NCI-H526 (cell line): Measurements from ENCODE around the gene PUDP.
A peak's percentile ranks its signal among the peaks of the same experiment; 100 is the strongest.
"Not testable (repeated sequence)": the region's sequence is repeated elsewhere in the genome, so short reads cannot be mapped to it uniquely, and the experiment has no call there.

Experiments
- DNase-seq, 2 experiments: peaks; one replicate each; lab custom pipeline; 2025; lab: John Stamatoyannopoulos, UW

The PUDP gene

GRCh38 chrX:7147978-7148854, at the start of gene PUDP:
PUDP (minus strand) TSS chrX:7148153; CDS start chrX:7148113, 40 bp downstream.
- DNase-seq, result peak; percentile 69 to 93

GRCh38 chrX:7194606-7195005, 46.7 kb upstream of the PUDP start:
- DNase-seq, result peak in 1 of 2 experiments; percentile 10

GRCh38 chrX:7192871-7193270, 44.9 kb upstream of the PUDP start:
- no peak for DNase-seq

GRCh38 chrX:7191681-7192110, 43.7 kb upstream of the PUDP start:
- DNase-seq, result peak in 1 of 2 experiments; percentile 26

GRCh38 chrX:7190157-7190556, 42.2 kb upstream of the PUDP start:
- peak in 1 of 2 experiments; percentile 2 for DNase-seq

- no peak for DNase-seq
Observed at GRCh38 chrX:7188672-7189071, 40.7 kb upstream of the PUDP start.

- DNase-seq, result no peak
Observed at GRCh38 chrX:7184816-7185215, 36.9 kb upstream of the PUDP start.

GRCh38 chrX:7179446-7179845, 31.5 kb upstream of the PUDP start:
- no peak for DNase-seq

- not testable (repeated sequence) for DNase-seq
Observed at GRCh38 chrX:7178859-7179258, 30.9 kb upstream of the PUDP start.

GRCh38 chrX:7170898-7171297, 22.9 kb upstream of the PUDP start:
- DNase-seq, result no peak

- no peak for DNase-seq
Observed at GRCh38 chrX:7169627-7170026, 21.7 kb upstream of the PUDP start.

GRCh38 chrX:7168371-7168770, 20.4 kb upstream of the PUDP start:
- no peak for DNase-seq

GRCh38 chrX:7164174-7164573, 16.2 kb upstream of the PUDP start:
- DNase-seq, result peak in 1 of 2 experiments; percentile 2

- DNase-seq, result no peak
Observed at GRCh38 chrX:7163146-7163677, 15.3 kb upstream of the PUDP start.

- no peak for DNase-seq
Observed at GRCh38 chrX:7159149-7159861, 11.4 kb upstream of the PUDP start.

GRCh38 chrX:7158468-7158990, 10.6 kb upstream of the PUDP start:
- no peak for DNase-seq

GRCh38 chrX:7156879-7157278, 8.9 kb upstream of the PUDP start:
- no peak for DNase-seq

- no peak for DNase-seq
Observed at GRCh38 chrX:7155163-7155562, 7.2 kb upstream of the PUDP start.

GRCh38 chrX:7154041-7154597, 6.2 kb upstream of the PUDP start:
- no peak for DNase-seq

GRCh38 chrX:7153231-7153630, 5.3 kb upstream of the PUDP start:
- DNase-seq, result no peak

GRCh38 chrX:7149411-7149810, 1.5 kb upstream of the PUDP start:
- DNase-seq, result no peak

GRCh38 chrX:7147413-7147977, 458 bp downstream of the PUDP start, which contains the start of gene STS:
STS (plus strand) TSS chrX:7147712; CDS start chrX:7253200, 105,488 bp downstream.
- peak in 1 of 2 experiments; percentile 81 for DNase-seq
